Neural cell (in vitro differentiated cells): Measurements from ENCODE around the gene AP3S2. TPM values are rescaled to one million over a fixed set of nuclear protein-coding genes. Genes with fewer than 3 reads are reported as not detected.

Source experiments
- H2AFZ ChIP-seq: fragments of 200-600, 300-800 bp; sonication (generic), shearing (Covaris generic); 2 replicates; pipeline ENCODE4 v1.6.0; 2014; ENCODE audit warnings: low read depth, mild to moderate bottlenecking, antibody characterized with exemption, low read length, moderate library complexity
- H3F3A ChIP-seq: fragments of 200-600 bp; shearing (Covaris generic); 2 replicates; pipeline ENCODE4 v1.6.1; 2016; ENCODE audit warnings: mild to moderate bottlenecking, moderate library complexity, mixed read lengths, antibody characterized with exemption, low read length; ENCODE audit not compliant: insufficient read depth, poor library complexity, severe bottlenecking
- H3K27ac ChIP-seq: fragments of 200-600, 300-800 bp; sonication (generic), shearing (Covaris generic); 2 replicates; pipeline ENCODE4 v1.5.1; 2014; ENCODE audit warnings: mild to moderate bottlenecking, low read length, moderate library complexity
- H3K27me3 ChIP-seq: fragments of 300-800, 200-600 bp; sonication (generic), shearing (Covaris generic); 2 replicates; pipeline ENCODE4 v1.6.0; 2014; ENCODE audit warnings: mild to moderate bottlenecking, low read depth, low read length, moderate library complexity; ENCODE audit not compliant: insufficient read depth
- H3K36me3 ChIP-seq: fragments of 300-800, 200-600 bp; sonication (generic), shearing (Covaris generic); 2 replicates; pipeline ENCODE4 v1.5.1; 2014; ENCODE audit warnings: mild to moderate bottlenecking, antibody characterized with exemption, low read length, moderate library complexity; ENCODE audit not compliant: insufficient read depth
- H3K4me2 ChIP-seq: fragments of 300-800, 200-600 bp; sonication (generic), shearing (Covaris generic); 2 replicates; pipeline ENCODE4 v1.6.0; 2014; ENCODE audit warnings: mild to moderate bottlenecking, low read length
- H3K4me3 ChIP-seq: fragments of 300-800, 200-600 bp; sonication (generic), shearing (Covaris generic); 2 replicates; pipeline ENCODE4 v1.5.1; 2014; ENCODE audit warnings: mild to moderate bottlenecking, low read length, moderate library complexity
- H3K79me2 ChIP-seq: fragments of 200-600 bp; shearing (Covaris generic); replicated peaks from 2 replicates; pipeline ENCODE4 v1.6.0; 2014; ENCODE audit warnings: mild to moderate bottlenecking, low read length, moderate library complexity; ENCODE audit not compliant: insufficient read depth
- H3K9ac ChIP-seq: fragments of 300-800, 200-600 bp; sonication (generic), shearing (Covaris generic); 2 replicates; pipeline ENCODE4 v1.6.1; 2016; ENCODE audit warnings: mild to moderate bottlenecking, low read length, mixed read lengths
- H3K9me2 ChIP-seq: fragments of 200-600 bp; shearing (Covaris generic); 2 replicates; pipeline ENCODE4 v1.6.1; 2016; ENCODE audit warnings: mild to moderate bottlenecking, low read length, mixed read lengths; ENCODE audit not compliant: insufficient read depth
- H3K9me3 ChIP-seq: fragments of 200-600, 300-800 bp; sonication (generic), shearing (Covaris generic); 2 replicates; pipeline ENCODE4 v1.6.1; 2016; ENCODE audit warnings: mild to moderate bottlenecking, mixed run types, low read length, moderate library complexity, mixed read lengths
- H4K20me1 ChIP-seq: fragments of 200-600 bp; shearing (Covaris generic); 2 replicates; pipeline ENCODE4 v1.6.1; 2016; ENCODE audit warnings: mild to moderate bottlenecking, mixed run types; ENCODE audit not compliant: insufficient read depth
- CTCF ChIP-seq: fragments of 450-650 bp; IDR thresholded peaks from 2 replicates; pipeline ENCODE4 v1.5.1; 2014; ENCODE audit warnings: antibody characterized with exemption, mild to moderate bottlenecking, moderate library complexity; ENCODE audit not compliant: poor library complexity, severe bottlenecking
- EP300 ChIP-seq: fragments of 450-650 bp; conservative IDR thresholded peaks from 2 replicates; pipeline ENCODE4 v1.6.1; 2014; ENCODE audit warnings: antibody characterized with exemption, mild to moderate bottlenecking, moderate library complexity; ENCODE audit not compliant: poor library complexity, severe bottlenecking
- EZH2 ChIP-seq: fragments of 200-600, 300-800 bp; shearing (Covaris generic), sonication (generic); IDR thresholded peaks from 2 replicates; pipeline ENCODE4 v1.6.1; 2014; ENCODE audit warnings: antibody characterized with exemption, low read length, borderline replicate concordance, mild to moderate bottlenecking; ENCODE audit not compliant: insufficient read depth, poor library complexity, severe bottlenecking
- MXI1 ChIP-seq: fragments of 450-650 bp; conservative IDR thresholded peaks from 2 replicates; pipeline ENCODE4 v1.6.1; 2014; ENCODE audit warnings: antibody characterized with exemption, mild to moderate bottlenecking; ENCODE audit not compliant: poor library complexity, severe bottlenecking
- POLR2AphosphoS5 ChIP-seq: IDR thresholded peaks from 2 replicates; pipeline ENCODE4 v1.6.1; 2012
- RAD21 ChIP-seq: fragments of 450-650 bp; conservative IDR thresholded peaks from 2 replicates; pipeline ENCODE4 v1.6.1; 2014; ENCODE audit warnings: antibody characterized with exemption, mild to moderate bottlenecking, moderate library complexity
- SMC3 ChIP-seq: fragments of 450-650 bp; conservative IDR thresholded peaks from 2 replicates; pipeline ENCODE4 v1.6.1; 2014; ENCODE audit warnings: antibody characterized with exemption, mild to moderate bottlenecking, moderate library complexity; ENCODE audit not compliant: poor library complexity
- TAF1 ChIP-seq: IDR thresholded peaks from 2 replicates; pipeline ENCODE4 v1.6.1; 2012; ENCODE audit warnings: low read depth
- polyA plus RNA-seq: library from polyadenylated mRNA; depleted of rRNA; stranded (reverse); fragments of >200 nt; gene quantifications from 2 replicates; pipeline ENCODE4 v1.2.3, GENCODE V29; 2014
- TF ChIP-seq, protein P1 (sequence below): IDR thresholded peaks from 2 replicates; pipeline ENCODE4 v1.6.1; 2012; ENCODE audit warnings: borderline replicate concordance

The AP3S2 gene
- polyA plus RNA-seq, 1 donor from 2014 or later = 47.6 TPM

- no peaks in the 10 kb centered on the region for H3K79me2 ChIP-seq
- H4K20me1 ChIP-seq = no peaks in the 10 kb centered on the region
- H3K4me3 ChIP-seq = no peak overlapping the region
- no peaks in the 10 kb centered on the region for H3K9me3 ChIP-seq
- H3K4me2 ChIP-seq = no peak overlapping the region
- H3K9me2 ChIP-seq = no peaks in the 10 kb centered on the region
- no peak overlapping the region for H3K9ac ChIP-seq
- no peak overlapping the region for H3K27ac ChIP-seq
- no peak overlapping the region for H2AFZ ChIP-seq
- H3K27me3 ChIP-seq = no peaks in the 10 kb centered on the region
- no peak for TF ChIP-seq POLR2AphosphoS5
- no peak for TF ChIP-seq EZH2
- TF ChIP-seq CTCF = no peak
- TF ChIP-seq MXI1 = no peak
- TF ChIP-seq, protein P1, sequence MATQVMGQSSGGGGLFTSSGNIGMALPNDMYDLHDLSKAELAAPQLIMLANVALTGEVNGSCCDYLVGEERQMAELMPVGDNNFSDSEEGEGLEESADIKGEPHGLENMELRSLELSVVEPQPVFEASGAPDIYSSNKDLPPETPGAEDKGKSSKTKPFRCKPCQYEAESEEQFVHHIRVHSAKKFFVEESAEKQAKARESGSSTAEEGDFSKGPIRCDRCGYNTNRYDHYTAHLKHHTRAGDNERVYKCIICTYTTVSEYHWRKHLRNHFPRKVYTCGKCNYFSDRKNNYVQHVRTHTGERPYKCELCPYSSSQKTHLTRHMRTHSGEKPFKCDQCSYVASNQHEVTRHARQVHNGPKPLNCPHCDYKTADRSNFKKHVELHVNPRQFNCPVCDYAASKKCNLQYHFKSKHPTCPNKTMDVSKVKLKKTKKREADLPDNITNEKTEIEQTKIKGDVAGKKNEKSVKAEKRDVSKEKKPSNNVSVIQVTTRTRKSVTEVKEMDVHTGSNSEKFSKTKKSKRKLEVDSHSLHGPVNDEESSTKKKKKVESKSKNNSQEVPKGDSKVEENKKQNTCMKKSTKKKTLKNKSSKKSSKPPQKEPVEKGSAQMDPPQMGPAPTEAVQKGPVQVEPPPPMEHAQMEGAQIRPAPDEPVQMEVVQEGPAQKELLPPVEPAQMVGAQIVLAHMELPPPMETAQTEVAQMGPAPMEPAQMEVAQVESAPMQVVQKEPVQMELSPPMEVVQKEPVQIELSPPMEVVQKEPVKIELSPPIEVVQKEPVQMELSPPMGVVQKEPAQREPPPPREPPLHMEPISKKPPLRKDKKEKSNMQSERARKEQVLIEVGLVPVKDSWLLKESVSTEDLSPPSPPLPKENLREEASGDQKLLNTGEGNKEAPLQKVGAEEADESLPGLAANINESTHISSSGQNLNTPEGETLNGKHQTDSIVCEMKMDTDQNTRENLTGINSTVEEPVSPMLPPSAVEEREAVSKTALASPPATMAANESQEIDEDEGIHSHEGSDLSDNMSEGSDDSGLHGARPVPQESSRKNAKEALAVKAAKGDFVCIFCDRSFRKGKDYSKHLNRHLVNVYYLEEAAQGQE = no peak
- TF ChIP-seq EP300 = no peak
- TF ChIP-seq SMC3 = no peak
- no peak for TF ChIP-seq TAF1
- no peak for TF ChIP-seq RAD21
- no peaks in the 10 kb centered on the region for H3F3A ChIP-seq
- no peaks in the 10 kb centered on the region for H3K36me3 ChIP-seq
Measured at GRCh38 chr15:89833966-89834365, 59.8 kb downstream of the AP3S2 start.

DNA sequence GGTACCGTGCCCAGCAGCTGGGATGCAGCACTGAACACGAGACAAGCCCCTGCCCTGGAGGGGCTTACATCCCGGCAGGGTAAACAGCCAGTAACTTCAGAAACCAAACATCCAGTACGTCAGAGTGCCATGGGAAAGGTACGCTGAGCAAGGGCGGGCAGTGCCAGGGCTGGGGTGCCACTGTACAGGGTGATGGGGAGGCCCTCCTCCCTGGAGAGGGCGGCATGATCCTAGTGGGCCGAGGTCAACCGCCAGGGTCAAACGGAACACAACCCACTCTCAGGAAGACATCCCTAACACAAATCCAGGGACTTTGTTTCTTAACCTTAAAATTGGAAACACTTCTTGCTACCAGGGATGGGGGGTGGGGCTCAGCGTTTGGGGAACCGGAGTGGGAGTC lies 63.2 kb downstream of the AP3S2 start:
- Histone ChIP-seq H3K4me3 (no peak overlapping the region), H3K9me3 (no peaks in the 10 kb centered on the region), H2AFZ (no peak overlapping the region), H3K27ac (no peak overlapping the region), H3K4me2 (no peak overlapping the region), H3K27me3 (no peaks in the 10 kb centered on the region), H3K9me2 (no peaks in the 10 kb centered on the region), H3K36me3 (no peaks in the 10 kb centered on the region), H3K9ac (no peak overlapping the region), H3K79me2 (no peaks in the 10 kb centered on the region), H3F3A (no peaks in the 10 kb centered on the region), H4K20me1 (no peaks in the 10 kb centered on the region)
- TF ChIP-seq EP300 = no peak
- TF ChIP-seq, protein P1 = no peak
- no peak for TF ChIP-seq MXI1
- no peak for TF ChIP-seq RAD21
- TF ChIP-seq POLR2AphosphoS5 = no peak
- TF ChIP-seq CTCF = no peak
- TF ChIP-seq EZH2 = no peak
- no peak for TF ChIP-seq SMC3
- no peak for TF ChIP-seq TAF1
